GM20000 (cell line): ENCODE results near the gene DLG2.
"Not testable (repeated sequence)": the region's sequence is repeated elsewhere in the genome, so short reads cannot be mapped to it uniquely, and the experiment has no call there.

ENCODE experiments used
- DNase-seq: peaks from one replicate; pipeline ENCODE4 v3.0.0; 2012; ENCODE audit warnings: low spot score
- TF ChIP-seq, protein P1 (sequence below): IDR thresholded peaks from 2 replicates; pipeline ENCODE4 v1.5.1; 2012; ENCODE audit warnings: mild to moderate bottlenecking, control low read depth; ENCODE audit errors: extremely low read depth, missing control alignments

DLG2 gene

GRCh38 chr11:85664615-85665481 lies 37.7 kb upstream of the DLG2 start, which contains the start of gene CREBZF:
TSS of gene CREBZF (minus strand) at chr11:85665129. CDS start at chr11:85664875, 254 bp downstream.
- DNase-seq = peak; percentile 92
- TF ChIP-seq, protein P1, sequence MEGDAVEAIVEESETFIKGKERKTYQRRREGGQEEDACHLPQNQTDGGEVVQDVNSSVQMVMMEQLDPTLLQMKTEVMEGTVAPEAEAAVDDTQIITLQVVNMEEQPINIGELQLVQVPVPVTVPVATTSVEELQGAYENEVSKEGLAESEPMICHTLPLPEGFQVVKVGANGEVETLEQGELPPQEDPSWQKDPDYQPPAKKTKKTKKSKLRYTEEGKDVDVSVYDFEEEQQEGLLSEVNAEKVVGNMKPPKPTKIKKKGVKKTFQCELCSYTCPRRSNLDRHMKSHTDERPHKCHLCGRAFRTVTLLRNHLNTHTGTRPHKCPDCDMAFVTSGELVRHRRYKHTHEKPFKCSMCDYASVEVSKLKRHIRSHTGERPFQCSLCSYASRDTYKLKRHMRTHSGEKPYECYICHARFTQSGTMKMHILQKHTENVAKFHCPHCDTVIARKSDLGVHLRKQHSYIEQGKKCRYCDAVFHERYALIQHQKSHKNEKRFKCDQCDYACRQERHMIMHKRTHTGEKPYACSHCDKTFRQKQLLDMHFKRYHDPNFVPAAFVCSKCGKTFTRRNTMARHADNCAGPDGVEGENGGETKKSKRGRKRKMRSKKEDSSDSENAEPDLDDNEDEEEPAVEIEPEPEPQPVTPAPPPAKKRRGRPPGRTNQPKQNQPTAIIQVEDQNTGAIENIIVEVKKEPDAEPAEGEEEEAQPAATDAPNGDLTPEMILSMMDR = no peak

DNA sequence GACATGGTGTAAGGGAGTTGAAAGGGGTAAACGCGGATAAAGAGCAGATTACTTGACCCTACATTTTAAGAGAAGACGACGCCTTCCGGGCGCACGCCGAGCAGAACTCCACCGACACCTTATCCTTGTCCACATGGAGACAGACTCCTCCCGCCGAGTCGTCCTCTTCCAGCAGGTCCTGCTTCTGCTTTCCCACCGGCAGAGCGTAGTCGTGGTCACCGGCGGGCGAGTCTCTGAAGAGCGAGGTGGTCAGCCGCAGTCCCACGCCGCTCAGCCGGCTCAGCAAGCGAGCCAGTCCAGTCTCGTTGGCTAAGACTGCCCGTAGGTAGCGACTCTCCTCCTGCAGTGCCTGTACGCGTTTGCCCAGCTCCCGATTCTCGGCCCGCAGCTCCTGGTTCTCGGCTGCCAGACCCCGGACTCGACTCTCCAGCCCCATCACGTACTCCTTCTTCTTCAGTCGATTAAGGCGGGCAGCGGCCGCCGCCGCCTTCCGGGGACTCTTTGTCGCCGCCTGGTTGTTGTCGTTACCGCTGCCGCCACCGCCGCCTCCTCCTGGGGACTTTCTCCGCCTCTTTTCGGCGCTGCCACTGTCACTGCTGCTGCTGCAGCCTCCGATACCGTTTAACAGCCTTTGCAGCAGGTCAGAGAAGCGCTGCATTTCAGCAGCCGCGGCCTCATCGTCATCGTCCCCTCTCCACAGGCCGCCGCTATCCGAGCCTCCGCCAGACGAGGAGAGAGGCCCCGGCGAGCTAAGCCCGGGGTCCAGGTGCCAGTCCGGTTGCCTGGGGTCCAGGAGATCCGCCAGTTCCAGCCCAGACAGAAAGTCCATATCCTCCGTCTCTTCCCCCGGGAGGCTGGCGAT lies 36.8 kb upstream of the DLG2 start:
- DNase-seq = peak; percentile 82
- TF ChIP-seq, protein P1 = peak; percentile 51

DNA sequence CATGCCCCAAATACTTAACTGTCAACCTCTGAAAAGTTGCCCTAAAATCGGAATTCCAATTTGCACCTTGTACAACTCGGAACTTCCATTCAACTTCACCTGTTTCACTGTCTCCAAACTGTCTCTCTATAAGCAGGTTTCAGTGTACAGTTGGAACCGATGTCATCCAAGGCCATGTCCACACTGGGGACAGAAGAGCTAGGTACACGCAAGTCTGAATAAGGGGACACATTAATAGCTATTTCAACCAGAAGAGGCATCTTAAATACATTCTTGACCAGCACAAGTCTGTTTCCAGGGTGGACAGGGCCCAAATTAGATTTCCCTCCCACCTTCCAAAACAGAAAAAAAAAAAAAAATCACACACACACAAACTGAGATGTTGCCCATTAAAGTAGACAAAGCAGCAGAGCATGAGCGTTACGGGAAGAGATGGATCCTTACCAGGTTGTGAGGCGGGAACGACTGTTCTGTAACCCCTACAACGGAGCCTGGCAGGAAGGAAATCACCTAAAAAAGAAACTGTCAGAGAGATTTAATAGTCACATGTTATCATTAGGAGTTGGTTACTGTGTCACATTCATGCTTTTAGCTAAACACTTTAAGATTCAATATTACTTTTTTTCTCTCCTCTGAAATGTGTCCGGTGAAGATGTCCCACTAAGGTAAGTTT lies 36.1 kb upstream of the DLG2 start:
- peak; percentile 26 for DNase-seq
- TF ChIP-seq, protein P1 = no peak

- TF ChIP-seq, protein P1 = no peak
- no peak for DNase-seq
Observed at GRCh38 chr11:85661972-85662664, 35.0 kb upstream of the DLG2 start.

GRCh38 chr11:85658180-85658579 lies 31.0 kb upstream of the DLG2 start:
- TF ChIP-seq, protein P1 = no peak

GRCh38 chr11:85656777-85657176 lies 29.6 kb upstream of the DLG2 start:
- DNase-seq = no peak
- TF ChIP-seq, protein P1 = no peak

More at GRCh38 chr11:85658180-85658579, 31.0 kb upstream of the DLG2 start:
- no peak for DNase-seq

GRCh38 chr11:85654343-85654742 lies 27.2 kb upstream of the DLG2 start:
- not testable (repeated sequence) for DNase-seq
